ENCODE data around the gene OR1Q1.
"Not testable (repeated sequence)": the region's sequence is repeated elsewhere in the genome, so short reads cannot be mapped to it uniquely, and the experiment has no call there.

The OR1Q1 gene, protein sequence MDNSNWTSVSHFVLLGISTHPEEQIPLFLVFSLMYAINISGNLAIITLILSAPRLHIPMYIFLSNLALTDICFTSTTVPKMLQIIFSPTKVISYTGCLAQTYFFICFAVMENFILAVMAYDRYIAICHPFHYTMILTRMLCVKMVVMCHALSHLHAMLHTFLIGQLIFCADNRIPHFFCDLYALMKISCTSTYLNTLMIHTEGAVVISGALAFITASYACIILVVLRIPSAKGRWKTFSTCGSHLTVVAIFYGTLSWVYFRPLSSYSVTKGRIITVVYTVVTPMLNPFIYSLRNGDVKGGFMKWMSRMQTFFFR

GRCh38 chr9:122614362-122614761 lies at the start of gene OR1Q1:
Gene OR1Q1, plus strand, starts transcription at chr9:122614738. Its CDS starts 0 bp downstream, at chr9:122614738.
- DNase-seq (ENCODE audit: low read depth), result no peak

DNA sequence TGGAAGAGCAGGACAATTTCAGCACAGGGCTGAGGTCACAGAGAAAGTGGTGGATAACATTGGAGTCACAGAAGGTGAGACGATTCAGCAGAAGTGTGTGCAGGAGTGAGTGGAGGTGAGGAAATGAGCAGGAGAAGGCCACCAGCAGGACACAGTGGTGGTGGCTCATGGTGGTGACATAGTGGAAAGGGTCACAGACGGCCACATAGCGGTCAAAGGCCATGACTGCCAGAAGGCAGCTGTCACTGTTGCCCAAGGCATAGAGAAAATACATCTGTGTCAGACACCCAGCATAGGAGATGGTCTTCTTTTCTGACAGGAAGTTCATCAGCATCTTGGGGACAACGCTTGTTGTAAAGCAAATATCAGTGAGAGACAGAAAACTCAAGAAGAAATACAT lies 46.6 kb upstream of the OR1Q1 start:
- no peak for DNase-seq (ENCODE audit: low read depth)

DNA sequence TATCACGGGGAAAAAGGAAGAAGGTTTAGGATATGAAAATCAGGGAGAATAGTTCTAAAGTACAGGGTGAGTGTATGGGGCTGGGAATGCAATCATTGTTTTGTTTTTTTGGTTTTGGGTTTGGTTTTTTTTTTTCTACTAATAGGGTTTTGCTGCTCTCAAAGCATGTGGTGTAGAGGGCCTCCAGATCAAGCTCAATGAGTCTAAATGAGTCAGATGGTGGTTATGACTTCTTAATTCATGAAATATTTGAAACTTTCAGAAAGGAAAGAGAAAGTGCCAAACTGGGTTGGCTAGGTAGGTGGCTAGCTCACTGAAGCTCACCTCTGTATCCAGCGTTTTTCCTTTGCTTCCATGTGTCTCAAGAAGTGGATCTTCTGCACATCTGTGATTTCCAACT lies 42.1 kb upstream of the OR1Q1 start:
- DNase-seq (ENCODE audit: low read depth), result peak; percentile 5

GRCh38 chr9:122579874-122580273 lies 34.7 kb upstream of the OR1Q1 start:
- no peak for DNase-seq (ENCODE audit: low read depth)

- peak; percentile 56 for DNase-seq (ENCODE audit: low read depth)
Measured at GRCh38 chr9:122580360-122580759, 34.2 kb upstream of the OR1Q1 start.

GRCh38 chr9:122583284-122583683 lies 31.3 kb upstream of the OR1Q1 start, which contains the start of gene OR1L8:
Gene OR1L8, minus strand, starts transcription at chr9:122583384. Its CDS starts 14,907 bp downstream, at chr9:122568477.
- not testable (repeated sequence) for DNase-seq (ENCODE audit: low read depth)

DNA sequence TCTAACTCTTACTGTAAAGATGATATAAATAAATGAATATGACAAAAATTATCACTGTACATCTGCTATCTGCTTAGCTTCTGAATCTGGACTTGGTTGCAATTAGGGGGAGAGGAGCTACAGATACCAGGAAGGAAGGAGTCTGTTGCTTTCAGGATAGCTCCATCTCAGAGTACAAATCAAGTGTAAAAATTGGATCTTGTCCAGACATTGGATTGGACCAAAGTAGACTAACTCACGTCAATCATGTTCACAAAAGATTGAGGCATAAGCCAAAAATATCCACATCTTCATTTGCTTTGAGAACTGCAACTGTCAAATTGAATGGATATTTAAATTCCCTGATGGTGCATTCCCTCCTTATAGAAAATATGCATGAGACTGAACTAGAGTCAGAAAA lies 8.8 kb upstream of the OR1Q1 start:
- no peak for DNase-seq (ENCODE audit: low read depth)

DNA sequence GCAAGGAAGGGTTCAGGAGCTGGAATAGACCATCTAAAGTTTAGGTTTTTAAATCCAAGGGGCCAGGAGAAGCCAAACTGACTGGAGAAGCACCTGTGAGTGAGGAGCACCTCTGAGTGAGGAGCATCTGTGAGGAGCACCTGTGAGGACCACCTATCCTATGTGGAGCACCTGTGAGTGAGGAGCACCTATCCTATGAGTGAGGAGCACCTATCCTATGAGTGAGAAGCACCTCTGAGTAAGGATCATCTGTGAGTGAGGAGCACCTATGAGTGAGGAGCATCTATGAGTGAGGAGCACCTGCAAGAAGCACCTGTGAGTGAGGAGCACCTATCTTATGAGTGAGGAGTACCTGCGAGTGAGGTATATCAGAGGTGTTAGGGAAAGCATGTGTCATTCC lies 8.0 kb upstream of the OR1Q1 start:
- DNase-seq (ENCODE audit: low read depth), result no peak

DNA sequence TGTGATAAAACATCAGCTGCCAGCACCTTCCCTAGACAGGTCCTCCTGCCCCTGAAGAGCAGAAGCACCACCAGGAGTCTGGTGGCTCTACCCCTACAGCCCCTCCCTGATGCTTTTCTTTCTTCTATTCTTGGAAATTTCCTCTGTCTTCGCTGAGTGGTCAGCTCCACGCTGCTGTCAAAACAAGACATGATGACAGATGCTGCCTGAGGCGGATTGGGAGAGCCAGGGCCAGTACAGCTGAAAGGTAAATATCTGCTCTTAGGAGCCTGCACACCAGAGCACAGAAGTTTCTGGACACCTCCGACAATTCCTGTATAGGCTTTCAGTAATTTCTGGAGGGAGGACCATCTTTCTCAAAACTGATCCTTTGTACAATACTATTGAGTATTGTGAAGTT lies 4.7 kb upstream of the OR1Q1 start:
- no peak for DNase-seq (ENCODE audit: low read depth)

- no peak for DNase-seq (ENCODE audit: low read depth)
Measured at GRCh38 chr9:122619996-122620395, 5.5 kb downstream of the OR1Q1 start.

GRCh38 chr9:122642226-122642625 lies 27.7 kb downstream of the OR1Q1 start:
- peak; percentile 3 for DNase-seq (ENCODE audit: low read depth)

GRCh38 chr9:122656378-122656777 lies 41.8 kb downstream of the OR1Q1 start:
- DNase-seq (ENCODE audit: low read depth), result no peak

DNA sequence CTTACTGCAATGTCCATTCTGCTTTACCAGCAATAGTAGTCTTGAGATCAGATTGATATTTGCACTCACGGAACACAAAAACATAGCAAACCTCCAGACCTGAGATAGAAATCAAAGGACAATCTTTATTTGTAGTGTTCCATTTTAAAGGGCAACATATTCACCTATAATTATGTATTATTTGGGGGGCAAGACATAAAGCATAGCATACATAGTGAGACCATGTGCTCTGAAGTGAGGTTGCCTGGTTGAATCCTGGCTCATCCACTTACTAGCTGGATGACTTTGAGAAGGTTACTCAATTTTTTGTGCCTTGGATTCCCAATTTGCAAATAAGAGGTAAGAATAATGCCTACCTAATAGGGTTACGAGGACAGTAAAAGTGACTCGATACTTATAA lies 43.0 kb downstream of the OR1Q1 start, which contains the start of gene OR1B1:
Gene OR1B1 (minus strand): TSS at position 101 of the 400 bp plus-strand sequence.
- no peak for DNase-seq (ENCODE audit: low read depth)

DNA sequence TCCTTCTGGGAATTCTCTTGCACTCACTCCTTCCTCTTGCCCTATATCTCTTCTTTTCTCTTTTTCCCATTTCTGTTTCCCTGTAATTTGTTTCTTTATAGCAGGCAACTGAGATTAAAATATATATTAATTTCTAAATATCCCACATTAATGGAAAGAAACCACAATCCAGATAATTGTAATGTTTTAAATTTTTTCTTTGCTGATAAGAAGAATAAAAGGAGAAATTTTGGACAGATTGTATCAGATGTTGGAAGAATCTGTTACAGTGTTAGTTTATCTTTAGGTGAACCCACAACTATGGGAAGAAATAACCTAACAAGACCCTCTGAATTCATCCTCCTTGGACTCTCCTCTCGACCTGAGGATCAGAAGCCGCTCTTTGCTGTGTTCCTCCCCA lies 46.9 kb downstream of the OR1Q1 start, which contains the start of gene OR1L1:
Gene OR1L1 (plus strand): TSS at position 301 of the 400 bp plus-strand sequence. CDS start 0 bp downstream, at position 301.
- DNase-seq (ENCODE audit: low read depth), result no peak

All from ELR (cell line).